CD4-positive, alpha-beta T cell (primary cell): ENCODE data around the gene TPCN2. TPM values are rescaled to one million over a fixed set of nuclear protein-coding genes. Genes with fewer than 3 reads are reported as not detected.
A peak's percentile ranks its signal among the peaks of the same experiment; 100 is the strongest.

Source experiments
- ATAC-seq: fragments of 200-7000 bp; cut with Tn5 transposase; one replicate; pipeline ENCODE4 v1.10.0; 2022; ENCODE audit warnings: mild to moderate bottlenecking; ENCODE audit not compliant: poor library complexity
- CTCF ChIA-PET: fragments of 350-600 bp; sonication (Branson Sonifier 250); formaldehyde crosslinking; loops from one replicate; lab custom pipeline; 2021; ENCODE audit warnings: antibody characterized with exemption, inconsistent platforms; lab: Charles Lee
- POLR2A ChIA-PET: fragments of 350-600 bp; sonication (Branson Sonifier 250); formaldehyde crosslinking; loops from one replicate; lab custom pipeline; 2021; ENCODE audit warnings: antibody characterized with exemption, inconsistent platforms; lab: Charles Lee
- DNase-seq, 14 experiments: peaks; one replicate each; pipeline ENCODE4 v3.0.0-alpha.2; 2013 to 2020; ENCODE audit warnings: mixed read lengths in 2 of 14
- H3K27ac ChIP-seq, 2 donors: one replicate each; pipeline versions ENCODE4 v1.5.1 to v1.7.0; 2013; ENCODE audit warnings: low read length in 2 of 2, low read depth in 1 of 2, mild to moderate bottlenecking in 1 of 2
- H3K27me3 ChIP-seq, 2 experiments: 1 replicate in 1 of 2; 2 replicates in 1 of 2; pipeline versions ENCODE4 v1.6.1 to v1.7.0; 2013; ENCODE audit warnings: low read length in 2 of 2, control low read depth in 1 of 2, mild to moderate bottlenecking in 1 of 2, moderate library complexity in 1 of 2; ENCODE audit not compliant: insufficient read depth in 2 of 2, control insufficient read depth in 1 of 2
- H3K36me3 ChIP-seq: one replicate; pipeline ENCODE4 v1.6.1; 2013; ENCODE audit warnings: low read length, control low read depth; ENCODE audit not compliant: insufficient read depth
- H3K4me1 ChIP-seq: one replicate; pipeline ENCODE4 v1.6.1; 2013; ENCODE audit warnings: low read length, control low read depth; ENCODE audit not compliant: insufficient read depth
- H3K4me3 ChIP-seq: one replicate; pipeline ENCODE4 v1.5.1; 2013; ENCODE audit warnings: mild to moderate bottlenecking, low read length, moderate library complexity
- H3K9me3 ChIP-seq, 2 experiments: 1 replicate in 1 of 2; 2 replicates in 1 of 2; pipeline versions ENCODE4 v1.6.1 to v1.7.0; 2013; ENCODE audit warnings: low read length in 2 of 2, mild to moderate bottlenecking in 2 of 2, control low read depth in 1 of 2, moderate library complexity in 1 of 2; ENCODE audit not compliant: control insufficient read depth in 1 of 2, insufficient read depth in 1 of 2
- H3K27ac Mint-ChIP-seq: one replicate; pipeline ENCODE4 v1.8.0; 2020; ENCODE audit warnings: mixed read lengths
- H3K27me3 Mint-ChIP-seq: one replicate; pipeline ENCODE4 v1.8.0; 2021; ENCODE audit warnings: mixed read lengths
- H3K36me3 Mint-ChIP-seq: one replicate; pipeline ENCODE4 v1.8.0; 2021; ENCODE audit warnings: low read depth, mixed read lengths
- H3K4me1 Mint-ChIP-seq: one replicate; pipeline ENCODE4 v1.8.0; 2021; ENCODE audit warnings: low read depth, mixed read lengths
- H3K4me3 Mint-ChIP-seq: one replicate; pipeline ENCODE4 v1.8.0; 2020; ENCODE audit warnings: mild to moderate bottlenecking, mixed read lengths
- H3K9me3 Mint-ChIP-seq: one replicate; pipeline ENCODE4 v1.8.0; 2020; ENCODE audit warnings: mixed read lengths
- intact Hi-C, 2 experiments: fragments of 100-400 bp; cut with DNase I in 1 of 2; cut with micrococcal nuclease in 1 of 2; formaldehyde crosslinking; loops; one replicate each; pipeline versions ENCODE4 v1.15.1 to v1.9.0; 2023 to 2025; cut with DNase I, micrococcal nuclease
- total RNA-seq, 174 experiments: library from RNA in 2 of 174; stranded (reverse) in 2 of 174; gene quantifications; one replicate each; pipeline ENCODE4 v1.2.3 and lab custom pipeline; 2021 to 2026
- TF ChIP-seq, protein P1 (sequence below): fragments of 200-600 bp; IDR thresholded peaks from one replicate; pipeline ENCODE4 v1.8.0; 2022; ENCODE audit warnings: antibody characterized with exemption, mild to moderate bottlenecking

TPCN2 gene
- total RNA-seq, 2 experiments from 2014 or later, result 10.2 to 11.5 TPM

DNA sequence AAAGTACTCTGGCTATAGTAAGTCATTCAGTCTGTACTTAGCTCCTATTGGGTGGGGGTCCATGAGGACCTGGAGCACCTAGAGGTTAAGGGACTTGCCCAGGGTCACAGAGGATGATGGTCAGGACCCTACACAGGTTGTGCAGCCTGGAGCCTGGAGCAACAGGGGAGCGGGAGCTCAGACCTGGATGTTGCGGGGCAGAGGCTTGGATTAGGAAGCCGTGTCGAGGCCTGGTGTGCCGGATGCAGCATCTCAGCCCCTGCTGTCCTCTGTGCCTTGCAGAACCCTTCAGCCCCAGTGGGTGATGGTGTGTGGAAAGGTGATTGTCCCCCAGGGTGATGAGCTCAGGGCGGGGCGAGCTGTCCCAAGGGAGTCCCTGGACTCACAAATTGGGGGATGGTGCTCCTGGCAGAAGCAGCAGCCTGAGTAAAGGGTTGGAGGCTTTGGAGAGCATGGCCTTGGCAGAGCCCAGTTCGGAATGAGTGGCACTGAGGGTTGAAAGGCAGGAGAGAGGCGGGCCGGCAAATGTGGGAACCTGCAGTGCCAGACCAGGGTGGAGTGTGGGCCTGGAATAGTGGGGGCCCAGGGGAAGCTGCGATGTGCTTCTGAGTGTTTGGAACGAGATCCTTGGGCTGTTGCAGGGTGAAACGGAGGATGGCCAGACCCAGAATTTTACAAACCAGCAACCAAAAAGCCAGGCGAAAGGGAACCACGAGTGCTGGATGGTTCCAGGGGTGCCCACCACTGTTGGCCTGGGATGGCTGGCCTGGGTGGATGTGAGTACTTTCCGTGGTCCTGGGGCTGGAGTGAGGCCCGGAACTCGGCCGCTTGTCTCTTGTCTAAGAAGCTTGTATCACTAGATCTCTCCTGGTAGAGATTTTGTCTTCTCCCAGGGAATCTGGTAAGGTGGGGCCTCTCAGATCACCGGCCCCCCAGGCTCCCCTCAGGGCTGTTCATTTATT, 2.9 kb downstream of the TPCN2 start:
- Mint-ChIP-seq H3K4me3 (peak overlapping the region; percentile 86), H3K27ac (peak overlapping the region; percentile 85), H3K36me3 (peaks cover 7% of the 10 kb centered on the region), H3K27me3 (no peaks in the 10 kb centered on the region), H3K9me3 (no peaks in the 10 kb centered on the region), H3K4me1 (peaks cover 30% of the 10 kb centered on the region)
- TF ChIP-seq, protein P1, sequence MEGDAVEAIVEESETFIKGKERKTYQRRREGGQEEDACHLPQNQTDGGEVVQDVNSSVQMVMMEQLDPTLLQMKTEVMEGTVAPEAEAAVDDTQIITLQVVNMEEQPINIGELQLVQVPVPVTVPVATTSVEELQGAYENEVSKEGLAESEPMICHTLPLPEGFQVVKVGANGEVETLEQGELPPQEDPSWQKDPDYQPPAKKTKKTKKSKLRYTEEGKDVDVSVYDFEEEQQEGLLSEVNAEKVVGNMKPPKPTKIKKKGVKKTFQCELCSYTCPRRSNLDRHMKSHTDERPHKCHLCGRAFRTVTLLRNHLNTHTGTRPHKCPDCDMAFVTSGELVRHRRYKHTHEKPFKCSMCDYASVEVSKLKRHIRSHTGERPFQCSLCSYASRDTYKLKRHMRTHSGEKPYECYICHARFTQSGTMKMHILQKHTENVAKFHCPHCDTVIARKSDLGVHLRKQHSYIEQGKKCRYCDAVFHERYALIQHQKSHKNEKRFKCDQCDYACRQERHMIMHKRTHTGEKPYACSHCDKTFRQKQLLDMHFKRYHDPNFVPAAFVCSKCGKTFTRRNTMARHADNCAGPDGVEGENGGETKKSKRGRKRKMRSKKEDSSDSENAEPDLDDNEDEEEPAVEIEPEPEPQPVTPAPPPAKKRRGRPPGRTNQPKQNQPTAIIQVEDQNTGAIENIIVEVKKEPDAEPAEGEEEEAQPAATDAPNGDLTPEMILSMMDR, result no peak
- Histone ChIP-seq H3K27me3 (no peaks in the 10 kb centered on the region), H3K4me3 (no peak overlapping the region), H3K27ac (no peak overlapping the region), H3K9me3 (no peaks in the 10 kb centered on the region), H3K36me3 (peaks cover 4% of the 10 kb centered on the region), H3K4me1 (peaks cover 44% of the 10 kb centered on the region)
- CTCF ChIA-PET, result no interaction called here
- intact Hi-C loops, result loop anchor here in 1 of 2 experiments (10.0 kb wide), 1 partner anchor 1153 kb away; the partner anchor contains the start of gene FADD
- DNase-seq (no peak), ATAC-seq (no peak)
- POLR2A ChIA-PET, result no interaction called here

DNA sequence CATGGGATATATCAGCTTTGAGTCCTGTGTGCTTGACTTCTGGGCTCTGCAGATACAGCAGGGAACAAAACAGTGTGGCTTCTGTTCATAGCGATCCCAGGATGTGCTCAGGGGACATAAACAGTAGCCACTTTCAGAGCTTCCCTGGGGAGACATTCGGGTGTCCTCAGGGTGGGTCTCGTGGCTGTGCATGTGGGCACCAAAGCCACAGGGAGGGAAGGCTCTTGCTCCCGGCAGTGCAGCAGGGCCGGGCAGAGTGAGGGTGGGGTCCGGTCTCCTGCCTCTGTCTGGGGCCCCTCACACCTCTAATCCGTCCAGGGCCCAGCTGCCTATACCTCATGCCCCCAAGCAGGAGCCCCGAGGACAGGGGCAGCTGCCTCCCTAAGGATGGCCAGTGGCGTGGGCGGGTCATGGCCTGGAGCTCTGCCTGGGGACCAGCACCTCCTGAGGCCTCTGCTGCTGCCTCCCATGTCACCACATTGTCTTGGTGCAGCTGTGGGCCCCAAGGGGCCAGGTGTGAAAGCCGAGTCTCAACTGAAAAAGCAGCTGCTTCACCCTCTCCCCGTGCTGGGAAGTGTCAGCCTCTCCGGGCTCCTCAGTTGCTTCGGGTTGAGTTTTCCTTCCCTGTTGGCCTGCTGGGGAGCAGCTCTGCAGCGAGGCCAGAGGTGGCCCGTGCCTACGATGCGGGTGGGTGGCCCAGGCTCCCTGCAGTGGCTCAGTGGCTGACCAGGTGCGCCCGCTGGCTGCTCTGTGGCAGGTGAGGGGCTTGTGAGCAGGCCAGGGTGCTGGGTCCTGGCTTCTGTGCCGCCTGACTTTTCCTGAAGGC, 3.8 kb downstream of the TPCN2 start:
- POLR2A ChIA-PET, result no interaction called here
- H3K4me1 ChIP-seq, result peaks cover 44% of the 10 kb centered on the region
- Mint-ChIP-seq H3K36me3 (peaks cover 7% of the 10 kb centered on the region), H3K4me1 (peaks cover 26% of the 10 kb centered on the region), H3K4me3 (peak overlapping the region; percentile 23), H3K27ac (peak overlapping the region; percentile 49), H3K9me3 (no peaks in the 10 kb centered on the region), H3K27me3 (no peaks in the 10 kb centered on the region)
- CTCF ChIA-PET, result no interaction called here
- H3K27me3 ChIP-seq, result no peaks in the 10 kb centered on the region
- no peak for DNase-seq
- no peak for ATAC-seq
- no peak overlapping the region for H3K27ac ChIP-seq
- intact Hi-C loops, result loop anchor here in 1 of 2 experiments (10.0 kb wide), 1 partner anchor 1152 kb away; the partner anchor contains the start of gene FADD
- TF ChIP-seq, protein P1, result no peak
- no peak overlapping the region for H3K4me3 ChIP-seq
- no peaks in the 10 kb centered on the region for H3K9me3 ChIP-seq
- H3K36me3 ChIP-seq, result peaks cover 5% of the 10 kb centered on the region

DNA sequence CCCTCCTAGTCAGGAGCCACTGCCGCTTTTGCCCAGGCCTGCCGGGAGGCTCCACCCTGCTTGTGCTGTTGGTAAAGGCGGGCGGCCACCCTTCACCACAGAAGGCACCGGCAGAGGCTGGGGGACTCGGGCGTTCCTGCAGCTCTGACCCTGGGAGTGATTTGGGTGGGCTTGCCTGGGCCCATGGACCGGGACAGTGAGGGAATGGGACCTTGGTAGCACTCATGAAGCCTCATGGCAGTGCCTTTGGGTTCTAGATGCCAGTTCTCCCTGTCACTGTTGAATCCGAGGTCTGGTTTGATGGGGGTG, 4.4 kb downstream of the TPCN2 start:
- Mint-ChIP-seq H3K27me3 (no peaks in the 10 kb centered on the region), H3K9me3 (no peaks in the 10 kb centered on the region), H3K36me3 (peaks cover 7% of the 10 kb centered on the region), H3K4me1 (peaks cover 23% of the 10 kb centered on the region), H3K4me3 (no peak overlapping the region), H3K27ac (no peak overlapping the region)
- POLR2A ChIA-PET, result no interaction called here
- no peak for DNase-seq
- H3K27ac ChIP-seq, result no peak overlapping the region
- TF ChIP-seq, protein P1, result no peak
- ATAC-seq, result no peak
- no peaks in the 10 kb centered on the region for H3K27me3 ChIP-seq
- intact Hi-C loops, result loop anchor here in 1 of 2 experiments (10.0 kb wide), 1 partner anchor 1152 kb away; the partner anchor contains the start of gene FADD
- no peak overlapping the region for H3K4me3 ChIP-seq
- CTCF ChIA-PET, result no interaction called here
- H3K9me3 ChIP-seq, result no peaks in the 10 kb centered on the region
- H3K36me3 ChIP-seq, result peaks cover 9% of the 10 kb centered on the region
- H3K4me1 ChIP-seq, result peaks cover 41% of the 10 kb centered on the region
